HepG2 (cell line): ENCODE data around the gene PIK3R1. TPM values are rescaled to one million over a fixed set of nuclear protein-coding genes. Genes with fewer than 3 reads are reported as not detected.

Experiments
- ARID3A ChIP-seq: IDR thresholded peaks from 2 replicates; pipeline ENCODE4 v1.6.1; 2012; ENCODE audit warnings: low read depth, low read length, improper control_type of control experiment
- ARNT2 ChIP-seq: sonication (generic); formaldehyde crosslinking; IDR thresholded peaks from 2 replicates; pipeline ENCODE4 v1.8.0; 2022; ENCODE audit warnings: mild to moderate bottlenecking, low read depth, missing genetic modification reagents, moderate library complexity
- CTCF ChIP-seq: sonication (generic); formaldehyde crosslinking; IDR thresholded peaks from 2 replicates; pipeline ENCODE4 v1.5.0; 2020; ENCODE audit warnings: mild to moderate bottlenecking, missing genetic modification reagents, moderate library complexity
- GATAD2A ChIP-seq: IDR thresholded peaks from 2 replicates; pipeline ENCODE4 v1.6.1; 2016
- HOMEZ ChIP-seq: IDR thresholded peaks from 2 replicates; pipeline ENCODE4 v1.6.1; 2016; ENCODE audit warnings: low read depth
- IRF2 ChIP-seq: IDR thresholded peaks from 2 replicates; pipeline ENCODE4 v1.6.1; 2018; ENCODE audit warnings: missing genetic modification reagents, missing compliant biosample characterization
- KLF16 ChIP-seq, 2 experiments: sonication (generic) in 1 of 2; formaldehyde crosslinking in 1 of 2; IDR thresholded peaks; 2 replicates each; pipeline versions ENCODE4 v1.6.1 to v1.8.0; 2016 to 2023; ENCODE audit warnings: missing genetic modification reagents in 2 of 2, missing compliant biosample characterization in 1 of 2
- MIXL1 ChIP-seq: IDR thresholded peaks from 2 replicates; pipeline ENCODE4 v1.6.1; 2016
- RAD21 ChIP-seq: fragments of 450-650 bp; formaldehyde crosslinking; IDR thresholded peaks from 2 replicates; pipeline ENCODE4 v1.5.0; 2020; ENCODE audit warnings: mild to moderate bottlenecking
- RCOR2 ChIP-seq: IDR thresholded peaks from 2 replicates; pipeline ENCODE4 v1.6.1; 2016; ENCODE audit warnings: missing biosample characterization, missing genetic modification reagents
- RXRB ChIP-seq: IDR thresholded peaks from 2 replicates; pipeline ENCODE4 v1.6.1; 2016; ENCODE audit warnings: borderline replicate concordance, missing genetic modification reagents, missing compliant biosample characterization
- SMC3 ChIP-seq: IDR thresholded peaks from 2 replicates; pipeline ENCODE4 v1.6.1; 2011; ENCODE audit warnings: low read length, improper control_type of control experiment
- SOX5 ChIP-seq: IDR thresholded peaks from 2 replicates; pipeline ENCODE4 v1.6.1; 2016; ENCODE audit warnings: borderline replicate concordance
- SOX6 ChIP-seq, 2 experiments: fragments of 450-650 bp in 1 of 2; sonication (generic) in 1 of 2; formaldehyde crosslinking in 1 of 2; IDR thresholded peaks; 2 replicates each; pipeline versions ENCODE4 v1.4.0 to v1.6.1; 2017 to 2020; ENCODE audit warnings: antibody characterized with exemption in 1 of 2, mild to moderate bottlenecking in 1 of 2, missing genetic modification reagents in 1 of 2
- TEAD3 ChIP-seq: optimal IDR thresholded peaks from 2 replicates; pipeline ENCODE3; 2016; ENCODE audit warnings: borderline replicate concordance
- TFE3 ChIP-seq: IDR thresholded peaks from 2 replicates; pipeline ENCODE4 v1.6.1; 2016
- THRA ChIP-seq: sonication (generic); formaldehyde crosslinking; IDR thresholded peaks from 2 replicates; pipeline ENCODE4 v1.4.0; 2020; ENCODE audit warnings: missing genetic modification reagents, borderline replicate concordance
- ZFY ChIP-seq: sonication (generic); formaldehyde crosslinking; IDR thresholded peaks from 2 replicates; pipeline ENCODE4 v1.4.0; 2020; ENCODE audit warnings: missing genetic modification reagents
- ZMYM4 ChIP-seq: sonication (generic); formaldehyde crosslinking; IDR thresholded peaks from 2 replicates; pipeline ENCODE4 v1.8.1; 2023; ENCODE audit warnings: mild to moderate bottlenecking, missing genetic modification reagents
- ZNF383 ChIP-seq: sonication (generic); formaldehyde crosslinking; IDR thresholded peaks from 2 replicates; pipeline ENCODE4 v1.4.0; 2020; ENCODE audit warnings: missing genetic modification reagents, mild to moderate bottlenecking, borderline replicate concordance
- ZNF556 ChIP-seq: sonication (generic); formaldehyde crosslinking; IDR thresholded peaks from 2 replicates; pipeline ENCODE4 v1.4.0; 2020; ENCODE audit warnings: mild to moderate bottlenecking, missing genetic modification reagents, borderline replicate concordance
- polyA plus RNA-seq, 8 experiments: library from polyadenylated mRNA; depleted of rRNA in 3 of 8; stranded (reverse) in 7 of 8; unstranded in 1 of 8; fragments of >200 nt; fragmentation: Illumina TruSeq in 4 of 8; extraction: Trizol in 4 of 8; gene quantifications; 2 replicates each; pipeline versions ENCODE4 v1.2.1 to v1.2.3, GENCODE V29; 2011 to 2016; ENCODE audit warnings: low read depth in 4 of 8, missing spikeins in 1 of 8, mixed read lengths in 1 of 8; ENCODE audit not compliant: insufficient read depth in 1 of 8
- total RNA-seq, 5 experiments: library from RNA; depleted of rRNA; stranded (reverse); fragments of >200 nt; fragmentation: Illumina TruSeq; extraction: Trizol; gene quantifications; 2 replicates each; pipeline ENCODE4 v1.2.3, GENCODE V29; 2016; ENCODE audit warnings: low read depth in 1 of 5

The PIK3R1 gene
- total and polyA plus RNA-seq, 2 of the 13 experiments (the other 11 are each of a cell fraction or from before 2014, with no cell fraction given), result 8.4 to 21.3 TPM

GRCh38 chr5:68252673-68253623 is 37.4 kb downstream of the PIK3R1 start (continued):
- TF ChIP-seq CTCF, result peak; percentile 87
- peak; percentile 38; the same call in 1 of the 2 replicates for TF ChIP-seq IRF2 (CRISPR knock-in tag)
- TF ChIP-seq TFE3, result no peak
- 0 out of 4 replicates have a peak, but pooled peaks of 1 of the 2 experiments have one; percentile 45 for TF ChIP-seq KLF16 (CRISPR knock-in tag; IDR thresholded peaks at IDR 0.05)
- TF ChIP-seq SMC3, result peak; percentile 98
- TF ChIP-seq RXRB (CRISPR knock-in tag), result no peak
- TF ChIP-seq ZNF383 (CRISPR knock-in tag), result no peak
- TF ChIP-seq RCOR2 (CRISPR knock-in tag), result no peak
- TF ChIP-seq TEAD3, result peak; percentile 8
- TF ChIP-seq GATAD2A (CRISPR knock-in tag), result peak; percentile 43; the same call in 1 of the 2 replicates
- TF ChIP-seq ARID3A, result 0 out of 2 replicates have a peak, but pooled peaks have one; percentile 30
- TF ChIP-seq HOMEZ (CRISPR knock-in tag), result 0 out of 2 replicates have a peak, but pooled peaks have one; percentile 24
- TF ChIP-seq SOX6 (IDR thresholded peaks at IDR 0.05), result no peak
- peak; percentile 22; the same call in 1 of the 2 replicates for TF ChIP-seq SOX6 (CRISPR knock-in tag; IDR thresholded peaks at IDR 0.05)
- TF ChIP-seq ZNF556 (CRISPR knock-in tag), result no peak
- no peak for TF ChIP-seq ZFY
- TF ChIP-seq SOX5 (CRISPR knock-in tag), result peak; percentile 10; the same call in 1 of the 2 replicates
- peak; percentile 90 for TF ChIP-seq RAD21 (CRISPR knock-in tag)
- TF ChIP-seq MIXL1 (CRISPR knock-in tag), result peak; percentile 42; the same call in 1 of the 2 replicates
- TF ChIP-seq ARNT2 (CRISPR knock-in tag), result 0 out of 2 replicates have a peak, but pooled peaks have one; percentile 20
- TF ChIP-seq ZMYM4 (CRISPR knock-in tag), result 0 out of 2 replicates have a peak, but pooled peaks have one; percentile 45
- 0 out of 2 replicates have a peak, but pooled peaks have one; percentile 26 for TF ChIP-seq THRA (CRISPR knock-in tag)
